Peyer's patch (tissue), 4 donors: ENCODE measurements around the gene SUPT4H1.

Source experiments
- POLR2A ChIP-seq, 2 donors: fragments of 450-650 bp; IDR thresholded peaks; one replicate each; pipeline ENCODE4 v1.5.1; 2017; ENCODE audit warnings: antibody characterized with exemption in 2 of 2, mild to moderate bottlenecking in 2 of 2, moderate library complexity in 2 of 2
- TF ChIP-seq, protein P1 (sequence below), 6 experiments: fragments of 450-650 bp in 4 of 6; fragments of 200-600 bp in 2 of 6; sonication (generic) in 1 of 6; IDR thresholded peaks; one replicate each; pipeline ENCODE4 v1.5.1; 2017 to 2019; ENCODE audit warnings: antibody characterized with exemption in 6 of 6, mild to moderate bottlenecking in 3 of 6, moderate library complexity in 1 of 6

- TF ChIP-seq, protein P1, sequence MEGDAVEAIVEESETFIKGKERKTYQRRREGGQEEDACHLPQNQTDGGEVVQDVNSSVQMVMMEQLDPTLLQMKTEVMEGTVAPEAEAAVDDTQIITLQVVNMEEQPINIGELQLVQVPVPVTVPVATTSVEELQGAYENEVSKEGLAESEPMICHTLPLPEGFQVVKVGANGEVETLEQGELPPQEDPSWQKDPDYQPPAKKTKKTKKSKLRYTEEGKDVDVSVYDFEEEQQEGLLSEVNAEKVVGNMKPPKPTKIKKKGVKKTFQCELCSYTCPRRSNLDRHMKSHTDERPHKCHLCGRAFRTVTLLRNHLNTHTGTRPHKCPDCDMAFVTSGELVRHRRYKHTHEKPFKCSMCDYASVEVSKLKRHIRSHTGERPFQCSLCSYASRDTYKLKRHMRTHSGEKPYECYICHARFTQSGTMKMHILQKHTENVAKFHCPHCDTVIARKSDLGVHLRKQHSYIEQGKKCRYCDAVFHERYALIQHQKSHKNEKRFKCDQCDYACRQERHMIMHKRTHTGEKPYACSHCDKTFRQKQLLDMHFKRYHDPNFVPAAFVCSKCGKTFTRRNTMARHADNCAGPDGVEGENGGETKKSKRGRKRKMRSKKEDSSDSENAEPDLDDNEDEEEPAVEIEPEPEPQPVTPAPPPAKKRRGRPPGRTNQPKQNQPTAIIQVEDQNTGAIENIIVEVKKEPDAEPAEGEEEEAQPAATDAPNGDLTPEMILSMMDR (IDR thresholded peaks at IDR 0.05) = no peak
- TF ChIP-seq POLR2A (IDR thresholded peaks at IDR 0.05) = no peak
These were observed 6.6 kb upstream of the SUPT4H1 start for GRCh38 chr17:58358408-58359172.
